Central memory CD8-positive, alpha-beta T cell (primary cell): ENCODE results near the gene ZNF467.

Experiments used
- ATAC-seq: fragments of 150-1000 bp; cut with Tn5 transposase; replicated peaks from 2 replicates; pipeline ENCODE4 v1.10.0; 2022; ENCODE audit warnings: mild to moderate bottlenecking, moderate FRiP score, moderate number of reproducible peaks; ENCODE audit not compliant: poor library complexity, severe bottlenecking; ENCODE audit errors: extremely low read depth
- DNase-seq, 2 donors: peaks; one replicate each; pipeline ENCODE4 v3.0.0; 2021; ENCODE audit warnings: low spot score in 2 of 2
- H3K27ac Mint-ChIP-seq: one replicate; pipeline ENCODE4 v1.8.0; 2022; ENCODE audit warnings: low read depth, mild to moderate bottlenecking, moderate library complexity, mixed read lengths
- H3K27me3 Mint-ChIP-seq: one replicate; pipeline ENCODE4 v1.8.0; 2022; ENCODE audit warnings: mixed read lengths
- H3K36me3 Mint-ChIP-seq: one replicate; pipeline ENCODE4 v1.8.0; 2022; ENCODE audit warnings: mild to moderate bottlenecking, moderate library complexity, mixed read lengths; ENCODE audit not compliant: insufficient read depth
- H3K4me1 Mint-ChIP-seq: one replicate; pipeline ENCODE4 v1.8.0; 2022; ENCODE audit warnings: mixed read lengths
- H3K4me3 Mint-ChIP-seq: one replicate; pipeline ENCODE4 v1.8.0; 2022; ENCODE audit warnings: mild to moderate bottlenecking, moderate library complexity, mixed read lengths
- H3K9me3 Mint-ChIP-seq: one replicate; pipeline ENCODE4 v1.8.0; 2022; ENCODE audit warnings: mixed read lengths

The ZNF467 gene

GRCh38 chr7:149816267-149816751 is 42.9 kb upstream of the ZNF467 start:
- Mint-ChIP-seq H3K27ac (no peak overlapping the region), H3K9me3 (no peaks in the 10 kb centered on the region), H3K4me3 (no peak overlapping the region), H3K36me3 (no peaks in the 10 kb centered on the region), H3K4me1 (no peaks in the 10 kb centered on the region), H3K27me3 (no peaks in the 10 kb centered on the region)
- no peak for DNase-seq
- no peak for ATAC-seq

DNA sequence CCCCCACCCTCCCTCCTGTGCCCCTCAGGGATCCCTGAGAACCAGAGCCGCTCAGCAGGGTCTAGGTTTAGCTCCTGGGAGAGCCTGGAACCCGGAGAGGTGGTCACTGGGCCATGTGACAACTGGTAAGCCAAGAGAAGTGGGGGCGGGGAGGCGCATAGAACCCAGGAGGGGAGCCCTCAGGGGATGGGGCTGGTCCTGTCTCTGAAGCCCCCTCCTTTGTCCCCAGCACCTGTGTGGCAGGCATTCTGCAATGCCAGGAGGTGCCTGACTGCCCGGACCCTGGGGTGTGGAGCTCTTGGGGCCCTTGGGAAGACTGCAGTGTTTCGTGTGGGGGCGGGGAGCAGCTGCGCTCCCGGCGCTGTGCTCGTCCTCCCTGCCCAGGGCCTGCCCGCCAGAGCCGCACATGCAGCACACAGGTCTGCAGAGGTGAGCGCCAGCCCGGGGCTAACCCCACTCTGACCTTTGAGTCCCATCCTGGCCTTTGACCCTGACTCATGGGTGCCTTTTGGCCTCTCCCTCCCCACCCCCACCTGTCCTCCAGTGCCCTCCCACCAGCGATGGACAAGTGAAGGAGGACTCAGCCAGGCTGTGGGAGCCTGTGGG is 42.4 kb upstream of the ZNF467 start:
- ATAC-seq (no peak), DNase-seq (no peak)
- no peak overlapping the region for H3K4me3 Mint-ChIP-seq
- H3K4me1 Mint-ChIP-seq, result no peaks in the 10 kb centered on the region
- H3K9me3 Mint-ChIP-seq, result no peaks in the 10 kb centered on the region
- no peak overlapping the region for H3K27ac Mint-ChIP-seq
- H3K36me3 Mint-ChIP-seq, result no peaks in the 10 kb centered on the region
- no peaks in the 10 kb centered on the region for H3K27me3 Mint-ChIP-seq

- DNase-seq (no peak), ATAC-seq (no peak)
- Mint-ChIP-seq H3K36me3 (no peaks in the 10 kb centered on the region), H3K9me3 (no peaks in the 10 kb centered on the region), H3K4me3 (no peak overlapping the region), H3K27me3 (no peaks in the 10 kb centered on the region), H3K4me1 (no peaks in the 10 kb centered on the region), H3K27ac (no peak overlapping the region)
These were observed 41.7 kb upstream of the ZNF467 start for GRCh38 chr7:149815121-149815520.

GRCh38 chr7:149814494-149814893 is 41.1 kb upstream of the ZNF467 start:
- H3K4me3 Mint-ChIP-seq, result no peak overlapping the region
- no peaks in the 10 kb centered on the region for H3K36me3 Mint-ChIP-seq
- DNase-seq (no peak), ATAC-seq (no peak)
- no peaks in the 10 kb centered on the region for H3K4me1 Mint-ChIP-seq
- H3K9me3 Mint-ChIP-seq, result no peaks in the 10 kb centered on the region
- no peak overlapping the region for H3K27ac Mint-ChIP-seq
- H3K27me3 Mint-ChIP-seq, result no peaks in the 10 kb centered on the region

GRCh38 chr7:149813254-149814035 is 40.1 kb upstream of the ZNF467 start:
- H3K36me3 Mint-ChIP-seq, result no peaks in the 10 kb centered on the region
- H3K4me1 Mint-ChIP-seq, result no peaks in the 10 kb centered on the region
- no peak for ATAC-seq
- H3K27me3 Mint-ChIP-seq, result no peaks in the 10 kb centered on the region
- H3K9me3 Mint-ChIP-seq, result no peaks in the 10 kb centered on the region
- no peak for DNase-seq
- H3K27ac Mint-ChIP-seq, result no peak overlapping the region
- no peak overlapping the region for H3K4me3 Mint-ChIP-seq

DNA sequence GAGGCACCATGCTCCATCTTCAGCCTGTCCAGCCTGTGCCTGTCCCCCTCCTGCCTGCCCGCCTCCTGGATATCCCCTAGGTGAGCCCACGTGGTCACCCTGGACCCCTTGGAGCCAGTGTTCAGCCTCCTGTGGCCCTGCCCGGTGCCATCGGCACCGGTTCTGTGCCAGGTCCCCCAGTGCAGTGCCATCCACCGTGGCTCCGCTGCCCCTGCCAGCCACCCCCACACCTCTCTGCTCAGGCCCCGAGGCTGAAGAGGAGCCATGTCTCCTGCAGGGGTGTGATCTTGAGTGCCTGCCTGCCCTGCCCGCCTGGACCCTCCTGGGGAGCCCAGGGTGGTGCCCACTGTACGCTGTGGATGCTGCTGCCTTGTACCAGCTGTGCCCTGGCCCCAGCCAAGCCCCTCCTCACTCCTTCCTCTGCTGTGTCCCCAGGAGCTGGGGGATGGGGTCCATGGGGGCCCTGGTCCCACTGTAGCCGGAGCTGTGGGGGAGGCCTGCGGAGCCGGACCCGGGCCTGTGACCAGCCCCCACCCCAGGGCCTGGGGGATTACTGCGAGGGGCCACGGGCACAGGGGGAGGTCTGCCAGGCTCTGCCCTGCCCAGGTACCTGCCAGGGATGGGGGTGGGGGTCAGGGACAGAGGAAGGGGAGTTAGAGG is 38.6 kb upstream of the ZNF467 start:
- H3K9me3 Mint-ChIP-seq, result no peaks in the 10 kb centered on the region
- ATAC-seq, result no peak
- H3K4me1 Mint-ChIP-seq, result no peaks in the 10 kb centered on the region
- H3K27me3 Mint-ChIP-seq, result peaks cover 5% of the 10 kb centered on the region
- no peak for DNase-seq
- H3K4me3 Mint-ChIP-seq, result no peak overlapping the region
- no peaks in the 10 kb centered on the region for H3K36me3 Mint-ChIP-seq
- H3K27ac Mint-ChIP-seq, result no peak overlapping the region

DNA sequence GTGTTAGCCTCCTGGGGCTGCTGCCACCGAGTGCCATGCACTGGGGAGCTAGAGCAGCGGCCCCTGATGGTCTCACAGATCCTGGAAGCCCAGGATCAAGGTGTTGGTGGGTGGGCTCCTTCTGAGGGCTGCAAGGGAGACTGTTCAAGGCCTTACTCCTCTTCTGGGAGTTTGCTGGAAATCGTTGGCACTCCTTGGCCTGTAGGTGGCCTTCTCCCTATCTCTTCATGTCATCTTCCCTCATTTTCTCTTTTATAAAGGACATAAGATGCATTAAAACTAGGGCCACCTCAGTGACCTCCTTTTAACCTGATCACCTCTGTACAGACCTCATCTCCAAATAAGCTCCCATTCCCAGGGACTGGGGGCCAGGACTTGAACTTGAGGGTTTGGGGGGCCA is 37.8 kb upstream of the ZNF467 start:
- Mint-ChIP-seq H3K36me3 (no peaks in the 10 kb centered on the region), H3K4me3 (no peak overlapping the region), H3K4me1 (no peaks in the 10 kb centered on the region), H3K27me3 (peaks cover 12% of the 10 kb centered on the region), H3K9me3 (no peaks in the 10 kb centered on the region), H3K27ac (no peak overlapping the region)
- DNase-seq, result no peak
- no peak for ATAC-seq

GRCh38 chr7:149809215-149809614 is 35.8 kb upstream of the ZNF467 start:
- Mint-ChIP-seq H3K4me1 (no peaks in the 10 kb centered on the region), H3K36me3 (no peaks in the 10 kb centered on the region), H3K27me3 (peaks cover 17% of the 10 kb centered on the region), H3K9me3 (no peaks in the 10 kb centered on the region), H3K27ac (no peak overlapping the region), H3K4me3 (no peak overlapping the region)
- ATAC-seq, result no peak
- no peak for DNase-seq

- peaks cover 17% of the 10 kb centered on the region for H3K27me3 Mint-ChIP-seq
- H3K27ac Mint-ChIP-seq, result no peak overlapping the region
- DNase-seq, result no peak
- no peaks in the 10 kb centered on the region for H3K9me3 Mint-ChIP-seq
- H3K4me1 Mint-ChIP-seq, result no peaks in the 10 kb centered on the region
- ATAC-seq, result no peak
- no peak overlapping the region for H3K4me3 Mint-ChIP-seq
- no peaks in the 10 kb centered on the region for H3K36me3 Mint-ChIP-seq
These were observed 34.9 kb upstream of the ZNF467 start for GRCh38 chr7:149808311-149808710.

- Mint-ChIP-seq H3K36me3 (no peaks in the 10 kb centered on the region), H3K27ac (no peak overlapping the region), H3K4me3 (no peak overlapping the region), H3K27me3 (peaks cover 17% of the 10 kb centered on the region), H3K4me1 (no peaks in the 10 kb centered on the region), H3K9me3 (no peaks in the 10 kb centered on the region)
- no peak for DNase-seq
- ATAC-seq, result no peak
These were observed 33.3 kb upstream of the ZNF467 start for GRCh38 chr7:149806726-149807125.

GRCh38 chr7:149804106-149804505 is 30.7 kb upstream of the ZNF467 start:
- peaks cover 17% of the 10 kb centered on the region for H3K27me3 Mint-ChIP-seq
- no peaks in the 10 kb centered on the region for H3K4me1 Mint-ChIP-seq
- no peak overlapping the region for H3K27ac Mint-ChIP-seq
- H3K4me3 Mint-ChIP-seq, result no peak overlapping the region
- DNase-seq, result no peak
- H3K36me3 Mint-ChIP-seq, result no peaks in the 10 kb centered on the region
- no peak for ATAC-seq
- no peaks in the 10 kb centered on the region for H3K9me3 Mint-ChIP-seq

DNA sequence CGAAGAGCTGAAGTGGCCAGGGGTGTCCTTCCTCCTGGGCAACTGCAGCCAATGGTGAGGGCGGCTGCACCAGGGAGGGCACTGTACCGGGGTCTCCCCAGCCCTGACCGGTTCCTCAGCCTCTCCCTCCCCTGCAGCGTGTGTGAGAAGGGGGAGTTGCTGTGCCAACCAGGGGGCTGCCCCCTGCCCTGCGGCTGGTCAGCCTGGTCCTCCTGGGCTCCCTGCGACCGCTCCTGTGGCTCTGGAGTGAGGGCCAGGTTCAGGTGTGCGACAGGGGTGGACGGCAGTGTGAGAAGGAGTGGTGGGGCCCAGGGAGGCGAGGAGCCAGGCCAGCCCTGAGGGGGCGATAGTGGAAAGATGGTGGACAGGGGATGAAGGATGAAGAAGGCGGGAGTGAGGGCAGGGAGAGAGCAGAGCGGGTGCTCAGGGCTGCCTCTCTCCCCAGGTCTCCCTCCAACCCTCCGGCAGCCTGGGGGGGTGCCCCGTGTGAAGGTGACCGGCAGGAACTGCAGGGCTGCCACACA is 30.2 kb upstream of the ZNF467 start:
- Mint-ChIP-seq H3K4me3 (no peak overlapping the region), H3K27me3 (peaks cover 17% of the 10 kb centered on the region), H3K27ac (no peak overlapping the region), H3K4me1 (no peaks in the 10 kb centered on the region), H3K36me3 (no peaks in the 10 kb centered on the region), H3K9me3 (no peaks in the 10 kb centered on the region)
- DNase-seq, result no peak
- ATAC-seq, result no peak

- peaks cover 17% of the 10 kb centered on the region for H3K27me3 Mint-ChIP-seq
- DNase-seq (no peak), ATAC-seq (no peak)
- no peak overlapping the region for H3K4me3 Mint-ChIP-seq
- no peaks in the 10 kb centered on the region for H3K4me1 Mint-ChIP-seq
- H3K36me3 Mint-ChIP-seq, result no peaks in the 10 kb centered on the region
- no peaks in the 10 kb centered on the region for H3K9me3 Mint-ChIP-seq
- no peak overlapping the region for H3K27ac Mint-ChIP-seq
These were observed 29.6 kb upstream of the ZNF467 start for GRCh38 chr7:149802966-149803365.
